Liver (tissue), 9 donors: ENCODE data around the gene OR2AG1. TPM values are rescaled to one million over a fixed set of nuclear protein-coding genes. Genes with fewer than 3 reads are reported as not detected.

ENCODE experiments used
- DNase-seq: peaks from one replicate; pipeline ENCODE4 v3.0.0-alpha.2; 2017; ENCODE audit warnings: low spot score
- H3K27ac ChIP-seq, 2 donors: one replicate each; pipeline ENCODE4 v1.7.0; 2013; ENCODE audit warnings: inconsistent platforms in 2 of 2, low read length in 2 of 2, control low read depth in 1 of 2, low read depth in 1 of 2, mild to moderate bottlenecking in 1 of 2
- H3K27me3 ChIP-seq, 4 donors: one replicate each; pipeline versions ENCODE4 v1.6.1 to v1.7.0; 2013; ENCODE audit warnings: low read length in 3 of 4, inconsistent platforms in 1 of 4, mild to moderate bottlenecking in 1 of 4, moderate library complexity in 1 of 4; ENCODE audit not compliant: control insufficient read depth in 4 of 4, insufficient read depth in 4 of 4
- H3K36me3 ChIP-seq, 4 donors: one replicate each; pipeline versions ENCODE4 v1.6.1 to v1.7.0; 2013; ENCODE audit warnings: low read length in 3 of 4, mild to moderate bottlenecking in 3 of 4, low read depth in 1 of 4, moderate library complexity in 1 of 4; ENCODE audit not compliant: control insufficient read depth in 4 of 4, insufficient read depth in 3 of 4
- H3K4me1 ChIP-seq, 4 donors: one replicate each; pipeline versions ENCODE4 v1.6.1 to v1.7.0; 2013; ENCODE audit warnings: low read length in 3 of 4, mild to moderate bottlenecking in 3 of 4, moderate library complexity in 1 of 4; ENCODE audit not compliant: control insufficient read depth in 4 of 4, insufficient read depth in 4 of 4
- H3K4me3 ChIP-seq, 3 donors: one replicate each; pipeline versions ENCODE4 v1.6.1 to v1.7.0; 2013; ENCODE audit warnings: low read length in 3 of 3, control low read depth in 1 of 3, low read depth in 1 of 3, mild to moderate bottlenecking in 1 of 3
- H3K9ac ChIP-seq, 2 donors: one replicate each; pipeline ENCODE4 v1.7.0; 2013; ENCODE audit warnings: low read length in 2 of 2, mild to moderate bottlenecking in 2 of 2, moderate library complexity in 2 of 2, control low read depth in 1 of 2, low read depth in 1 of 2
- H3K9me3 ChIP-seq, 4 donors: one replicate each; pipeline versions ENCODE4 v1.6.1 to v1.7.0; 2013; ENCODE audit warnings: low read length in 3 of 4; ENCODE audit not compliant: control insufficient read depth in 4 of 4
- EGR1 ChIP-seq, 2 donors: IDR thresholded peaks; 2 replicates each; pipeline ENCODE4 v1.6.1; 2016 to 2018; ENCODE audit warnings: antibody characterized with exemption in 2 of 2, low read depth in 2 of 2
- FOXA1 ChIP-seq: IDR thresholded peaks from 2 replicates; pipeline ENCODE4 v1.6.1; 2016; ENCODE audit warnings: antibody characterized with exemption
- FOXA2 ChIP-seq: IDR thresholded peaks from 2 replicates; pipeline ENCODE4 v1.6.1; 2016; ENCODE audit warnings: antibody characterized with exemption
- GABPA ChIP-seq, 2 donors: IDR thresholded peaks in 1 of 2; conservative IDR thresholded peaks in 1 of 2; 2 replicates each; pipeline ENCODE4 v1.6.1; 2016; ENCODE audit warnings: antibody characterized with exemption in 2 of 2, mild to moderate bottlenecking in 1 of 2, moderate library complexity in 1 of 2
- HNF4A ChIP-seq, 2 donors: conservative IDR thresholded peaks; 2 replicates each; pipeline ENCODE4 v1.6.1; 2016; ENCODE audit warnings: antibody characterized with exemption in 2 of 2, mild to moderate bottlenecking in 2 of 2
- HNF4G ChIP-seq: IDR thresholded peaks from 2 replicates; pipeline ENCODE4 v1.6.1; 2016; ENCODE audit warnings: antibody characterized with exemption
- NR2F2 ChIP-seq: IDR thresholded peaks from 2 replicates; pipeline ENCODE4 v1.6.1; 2016; ENCODE audit warnings: antibody characterized with exemption
- RXRA ChIP-seq, 2 donors: IDR thresholded peaks; 2 replicates each; pipeline ENCODE4 v1.6.1; 2017 to 2018; ENCODE audit warnings: antibody characterized with exemption in 2 of 2, mild to moderate bottlenecking in 1 of 2
- SP1 ChIP-seq: IDR thresholded peaks from 2 replicates; pipeline ENCODE4 v1.6.1; 2018; ENCODE audit warnings: antibody characterized with exemption, mild to moderate bottlenecking
- TAF1 ChIP-seq: conservative IDR thresholded peaks from 2 replicates; pipeline ENCODE4 v1.6.1; 2016; ENCODE audit warnings: antibody characterized with exemption, mild to moderate bottlenecking
- YY1 ChIP-seq: IDR thresholded peaks from 2 replicates; pipeline ENCODE4 v1.6.1; 2016; ENCODE audit warnings: antibody characterized with exemption, mild to moderate bottlenecking
- WGBS: extraction: QIAGEN DNeasy Blood & Tissue Kit; methylation state at CpG from one replicate; pipeline ENCODE4 v1.1.7; 2013; 5-methylcytosine and 5-hydroxymethylcytosine counted together
- polyA plus RNA-seq, 2 donors: library from polyadenylated mRNA; stranded (reverse) in 1 of 2; unstranded in 1 of 2; fragments of 200-250 nt in 1 of 2; fragments of >200 nt in 1 of 2; fragmentation: Nextera tagmentation in 1 of 2; extraction: Ambion mirVana in 1 of 2; gene quantifications; one replicate each; pipeline versions ENCODE4 v1.2.1 to v1.2.3, GENCODE V29; 2013 to 2015
- total RNA-seq, 2 donors: library from RNA; depleted of rRNA; stranded (reverse); fragments of >200 nt; gene quantifications; one replicate each; pipeline ENCODE4 v1.2.3, GENCODE V29; 2014
- TF ChIP-seq, protein P1 (sequence below): IDR thresholded peaks from 2 replicates; pipeline ENCODE4 v1.6.1; 2016; ENCODE audit warnings: antibody characterized with exemption, mild to moderate bottlenecking
- TF ChIP-seq, protein P2 (sequence below): IDR thresholded peaks from 2 replicates; pipeline ENCODE4 v1.6.1; 2016; ENCODE audit warnings: antibody characterized with exemption
- TF ChIP-seq, protein P3 (sequence below): fragments of 150-350 bp; IDR thresholded peaks from 2 replicates; pipeline ENCODE4 v1.5.1; 2017; ENCODE audit warnings: improper control_type of control experiment, low read depth, low read length; ENCODE audit not compliant: missing input control
- TF ChIP-seq, protein P4 (sequence below): IDR thresholded peaks from 2 replicates; pipeline ENCODE4 v1.6.1; 2016; ENCODE audit warnings: antibody characterized with exemption
- donor health status: healthy.
- donor health status: healthy.
- donor health status: healthy.
- donor health status: healthy.
- donor health status: healthy.

OR2AG1 gene
- total and polyA plus RNA-seq, 4 donors = not detected

DNA sequence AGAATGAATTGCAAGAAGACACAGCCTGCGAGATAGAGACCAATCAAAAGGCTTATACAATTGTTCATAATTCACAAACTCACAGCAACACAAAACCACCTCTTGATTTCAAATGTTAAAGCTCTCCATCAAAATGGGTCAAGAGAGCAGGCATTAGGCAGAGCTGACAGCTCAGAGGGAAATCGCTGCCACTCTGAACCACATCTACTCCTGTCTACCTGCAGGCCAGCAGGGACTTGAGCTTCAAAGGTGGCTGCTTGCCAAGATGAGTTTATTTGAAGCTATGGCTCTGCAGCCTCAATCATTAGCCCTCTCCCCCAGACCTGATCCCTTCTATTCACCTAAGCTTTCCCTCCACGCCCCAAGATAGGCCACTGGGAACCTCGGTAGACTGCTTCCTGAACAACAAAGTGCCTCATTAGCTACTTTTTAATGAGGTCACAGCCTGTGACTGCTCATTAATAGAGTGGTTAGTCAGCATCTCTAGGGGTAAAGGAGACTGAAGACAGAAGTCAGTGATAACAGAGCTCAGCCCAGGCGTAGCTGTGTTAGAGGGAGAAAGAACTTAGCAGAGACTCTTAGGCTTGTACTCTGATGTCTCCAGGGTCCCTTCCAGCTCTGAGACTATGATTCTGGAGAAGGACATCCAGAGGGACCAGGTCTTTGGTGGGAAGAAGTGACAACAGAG lies 41.5 kb downstream of the OR2AG1 start:
- H3K4me1 ChIP-seq = no peaks in the 10 kb centered on the region
- TF ChIP-seq GABPA (IDR thresholded peaks at IDR 0.05 in 1 of 2, conservative IDR thresholded peaks at IDR 0.05 in 1 of 2) (no peak), YY1 (no peak), FOXA1 (no peak), HNF4G (no peak), RXRA (IDR thresholded peaks at IDR 0.05) (no peak), EGR1 (IDR thresholded peaks at IDR 0.05; ENCODE audit: low read depth in 2 of 2) (no peak), HNF4A (conservative IDR thresholded peaks at IDR 0.05) (no peak)
- TF ChIP-seq, protein P1, sequence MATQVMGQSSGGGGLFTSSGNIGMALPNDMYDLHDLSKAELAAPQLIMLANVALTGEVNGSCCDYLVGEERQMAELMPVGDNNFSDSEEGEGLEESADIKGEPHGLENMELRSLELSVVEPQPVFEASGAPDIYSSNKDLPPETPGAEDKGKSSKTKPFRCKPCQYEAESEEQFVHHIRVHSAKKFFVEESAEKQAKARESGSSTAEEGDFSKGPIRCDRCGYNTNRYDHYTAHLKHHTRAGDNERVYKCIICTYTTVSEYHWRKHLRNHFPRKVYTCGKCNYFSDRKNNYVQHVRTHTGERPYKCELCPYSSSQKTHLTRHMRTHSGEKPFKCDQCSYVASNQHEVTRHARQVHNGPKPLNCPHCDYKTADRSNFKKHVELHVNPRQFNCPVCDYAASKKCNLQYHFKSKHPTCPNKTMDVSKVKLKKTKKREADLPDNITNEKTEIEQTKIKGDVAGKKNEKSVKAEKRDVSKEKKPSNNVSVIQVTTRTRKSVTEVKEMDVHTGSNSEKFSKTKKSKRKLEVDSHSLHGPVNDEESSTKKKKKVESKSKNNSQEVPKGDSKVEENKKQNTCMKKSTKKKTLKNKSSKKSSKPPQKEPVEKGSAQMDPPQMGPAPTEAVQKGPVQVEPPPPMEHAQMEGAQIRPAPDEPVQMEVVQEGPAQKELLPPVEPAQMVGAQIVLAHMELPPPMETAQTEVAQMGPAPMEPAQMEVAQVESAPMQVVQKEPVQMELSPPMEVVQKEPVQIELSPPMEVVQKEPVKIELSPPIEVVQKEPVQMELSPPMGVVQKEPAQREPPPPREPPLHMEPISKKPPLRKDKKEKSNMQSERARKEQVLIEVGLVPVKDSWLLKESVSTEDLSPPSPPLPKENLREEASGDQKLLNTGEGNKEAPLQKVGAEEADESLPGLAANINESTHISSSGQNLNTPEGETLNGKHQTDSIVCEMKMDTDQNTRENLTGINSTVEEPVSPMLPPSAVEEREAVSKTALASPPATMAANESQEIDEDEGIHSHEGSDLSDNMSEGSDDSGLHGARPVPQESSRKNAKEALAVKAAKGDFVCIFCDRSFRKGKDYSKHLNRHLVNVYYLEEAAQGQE = no peak
- TF ChIP-seq, protein P2, sequence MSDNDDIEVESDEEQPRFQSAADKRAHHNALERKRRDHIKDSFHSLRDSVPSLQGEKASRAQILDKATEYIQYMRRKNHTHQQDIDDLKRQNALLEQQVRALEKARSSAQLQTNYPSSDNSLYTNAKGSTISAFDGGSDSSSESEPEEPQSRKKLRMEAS = no peak
- no peaks in the 10 kb centered on the region for H3K36me3 ChIP-seq
- no peak for DNase-seq
- H3K27me3 ChIP-seq = peaks cover 0 to 2% (median 0%) of the 10 kb centered on the region in 4 donors
- no peak overlapping the region for H3K27ac ChIP-seq
- 72% methylated on average over 5 of the region's 5 CpGs for WGBS
- peaks cover 0 to 11% (median 0%) of the 10 kb centered on the region in 4 donors for H3K9me3 ChIP-seq
- no peak overlapping the region for H3K4me3 ChIP-seq
- H3K9ac ChIP-seq = no peak overlapping the region

DNA sequence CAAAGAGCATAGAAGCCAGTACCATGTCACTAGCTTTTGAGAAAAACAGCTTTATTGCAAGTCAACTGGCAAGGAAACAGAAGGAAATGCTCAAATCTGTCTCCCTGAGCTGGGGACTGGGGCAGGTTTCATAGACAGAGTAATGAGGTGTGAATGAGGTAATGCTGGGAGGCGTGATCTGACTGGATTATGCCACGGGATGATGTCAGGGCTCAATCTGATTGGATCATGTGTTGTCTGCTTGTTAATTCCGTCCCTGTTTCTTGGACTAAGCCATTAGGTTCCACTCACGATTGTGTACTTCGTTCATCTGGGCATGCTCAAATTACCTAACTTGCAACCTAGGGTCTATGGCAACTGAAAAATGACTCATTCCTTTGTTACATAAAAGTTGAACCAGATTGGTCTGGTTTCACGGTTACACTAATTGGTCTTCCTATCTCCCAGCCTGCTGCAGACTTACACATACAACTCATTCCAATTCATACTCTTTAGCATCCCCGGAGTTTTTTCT lies 42.5 kb downstream of the OR2AG1 start:
- WGBS = 78% methylated on average over 7 of the region's 7 CpGs
- no peak overlapping the region for H3K27ac ChIP-seq
- no peaks in the 10 kb centered on the region for H3K36me3 ChIP-seq

More for the DNA sequence above, 42.5 kb downstream of the OR2AG1 start:
- Histone ChIP-seq H3K27me3 (peaks cover 0 to 4% (median 0%) of the 10 kb centered on the region in 4 donors), H3K4me1 (no peaks in the 10 kb centered on the region), H3K9me3 (peaks cover 0 to 5% (median 0%) of the 10 kb centered on the region in 4 donors), H3K9ac (no peak overlapping the region), H3K4me3 (no peak overlapping the region)
- no peak for DNase-seq
- TF ChIP-seq HNF4G = no peak
- TF ChIP-seq FOXA2 = no peak
- TF ChIP-seq, protein P2 = no peak
- TF ChIP-seq, protein P3, sequence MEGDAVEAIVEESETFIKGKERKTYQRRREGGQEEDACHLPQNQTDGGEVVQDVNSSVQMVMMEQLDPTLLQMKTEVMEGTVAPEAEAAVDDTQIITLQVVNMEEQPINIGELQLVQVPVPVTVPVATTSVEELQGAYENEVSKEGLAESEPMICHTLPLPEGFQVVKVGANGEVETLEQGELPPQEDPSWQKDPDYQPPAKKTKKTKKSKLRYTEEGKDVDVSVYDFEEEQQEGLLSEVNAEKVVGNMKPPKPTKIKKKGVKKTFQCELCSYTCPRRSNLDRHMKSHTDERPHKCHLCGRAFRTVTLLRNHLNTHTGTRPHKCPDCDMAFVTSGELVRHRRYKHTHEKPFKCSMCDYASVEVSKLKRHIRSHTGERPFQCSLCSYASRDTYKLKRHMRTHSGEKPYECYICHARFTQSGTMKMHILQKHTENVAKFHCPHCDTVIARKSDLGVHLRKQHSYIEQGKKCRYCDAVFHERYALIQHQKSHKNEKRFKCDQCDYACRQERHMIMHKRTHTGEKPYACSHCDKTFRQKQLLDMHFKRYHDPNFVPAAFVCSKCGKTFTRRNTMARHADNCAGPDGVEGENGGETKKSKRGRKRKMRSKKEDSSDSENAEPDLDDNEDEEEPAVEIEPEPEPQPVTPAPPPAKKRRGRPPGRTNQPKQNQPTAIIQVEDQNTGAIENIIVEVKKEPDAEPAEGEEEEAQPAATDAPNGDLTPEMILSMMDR = no peak
- TF ChIP-seq EGR1 (IDR thresholded peaks at IDR 0.05; ENCODE audit: low read depth in 2 of 2) = no peak
- TF ChIP-seq, protein P4, sequence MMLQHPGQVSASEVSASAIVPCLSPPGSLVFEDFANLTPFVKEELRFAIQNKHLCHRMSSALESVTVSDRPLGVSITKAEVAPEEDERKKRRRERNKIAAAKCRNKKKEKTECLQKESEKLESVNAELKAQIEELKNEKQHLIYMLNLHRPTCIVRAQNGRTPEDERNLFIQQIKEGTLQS = no peak
- no peak for TF ChIP-seq NR2F2
- no peak for TF ChIP-seq RXRA (IDR thresholded peaks at IDR 0.05)
- no peak for TF ChIP-seq YY1
- no peak for TF ChIP-seq TAF1
- no peak for TF ChIP-seq HNF4A (conservative IDR thresholded peaks at IDR 0.05)
- no peak for TF ChIP-seq SP1
